ENCODE measurements around the gene TEX19. TPM values are rescaled to one million over a fixed set of nuclear protein-coding genes. Genes with fewer than 3 reads are reported as not detected.
"Not testable (repeated sequence)": the region's sequence is repeated elsewhere in the genome, so short reads cannot be mapped to it uniquely, and the experiment has no call there.

Gene TEX19
- total RNA-seq, 4 donors from 2014 or later = not detected

DNA sequence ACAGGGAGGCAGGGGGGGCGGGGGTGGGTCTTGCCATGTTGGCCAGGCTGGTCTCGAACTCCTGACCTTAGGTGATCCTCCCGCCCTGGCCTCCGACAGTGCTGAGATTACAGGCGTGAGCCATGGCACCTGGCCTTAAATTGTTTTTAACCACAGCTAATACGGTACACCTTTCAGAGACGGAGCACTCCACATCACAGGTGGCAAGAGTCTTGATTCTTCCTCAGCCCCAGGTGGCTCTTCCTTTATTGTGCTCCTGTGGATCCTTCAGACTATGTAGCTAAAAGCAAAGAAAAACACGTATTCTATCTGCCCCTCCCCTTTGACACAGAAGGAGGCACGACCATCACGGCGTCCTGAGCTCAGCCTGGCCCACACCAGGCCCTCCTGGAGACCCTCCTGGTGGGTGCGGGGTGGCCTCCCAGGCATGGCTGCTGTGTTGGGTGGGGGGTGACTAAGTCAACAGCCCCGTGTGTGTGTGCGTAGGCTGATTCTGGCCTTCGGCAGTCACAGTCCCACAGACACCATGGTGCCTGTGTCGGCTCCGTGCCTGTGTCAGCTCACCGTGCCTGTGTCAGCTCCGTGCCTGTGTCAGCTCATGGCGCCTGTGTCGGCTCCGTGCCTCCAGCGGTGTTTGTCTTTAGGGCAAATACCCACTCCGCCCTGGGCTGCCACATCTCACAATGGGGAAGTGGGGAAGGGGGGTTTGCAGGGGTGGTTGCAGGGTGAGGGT, 14.7 kb upstream of the TEX19 start:
- Histone ChIP-seq H3K9me3 (no peaks in the 10 kb centered on the region), H3K27me3 (peaks cover 0 to 8% (median 0%) of the 10 kb centered on the region in 4 donors), H3K36me3 (no peaks in the 10 kb centered on the region), H3K4me3 (no peak overlapping the region), H3K27ac (replicated peaks in 1 of 4) (no peak overlapping the region), H3K4me1 (peaks cover 4 to 5% (median 5%) of the 10 kb centered on the region in 4 donors)
- no peak for DNase-seq (ENCODE audit: extremely low spot score)
- TF ChIP-seq POLR2AphosphoS5 (IDR thresholded peaks at IDR 0.05) = no peak
- TF ChIP-seq EP300 (IDR thresholded peaks at IDR 0.05) = no peak
- TF ChIP-seq, protein P1, sequence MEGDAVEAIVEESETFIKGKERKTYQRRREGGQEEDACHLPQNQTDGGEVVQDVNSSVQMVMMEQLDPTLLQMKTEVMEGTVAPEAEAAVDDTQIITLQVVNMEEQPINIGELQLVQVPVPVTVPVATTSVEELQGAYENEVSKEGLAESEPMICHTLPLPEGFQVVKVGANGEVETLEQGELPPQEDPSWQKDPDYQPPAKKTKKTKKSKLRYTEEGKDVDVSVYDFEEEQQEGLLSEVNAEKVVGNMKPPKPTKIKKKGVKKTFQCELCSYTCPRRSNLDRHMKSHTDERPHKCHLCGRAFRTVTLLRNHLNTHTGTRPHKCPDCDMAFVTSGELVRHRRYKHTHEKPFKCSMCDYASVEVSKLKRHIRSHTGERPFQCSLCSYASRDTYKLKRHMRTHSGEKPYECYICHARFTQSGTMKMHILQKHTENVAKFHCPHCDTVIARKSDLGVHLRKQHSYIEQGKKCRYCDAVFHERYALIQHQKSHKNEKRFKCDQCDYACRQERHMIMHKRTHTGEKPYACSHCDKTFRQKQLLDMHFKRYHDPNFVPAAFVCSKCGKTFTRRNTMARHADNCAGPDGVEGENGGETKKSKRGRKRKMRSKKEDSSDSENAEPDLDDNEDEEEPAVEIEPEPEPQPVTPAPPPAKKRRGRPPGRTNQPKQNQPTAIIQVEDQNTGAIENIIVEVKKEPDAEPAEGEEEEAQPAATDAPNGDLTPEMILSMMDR (IDR thresholded peaks at IDR 0.05) = no peak
- intact Hi-C loops (cut with DNase I) = no loop called here
- WGBS = 84% methylated on average over 12 of the region's 24 CpGs

DNA sequence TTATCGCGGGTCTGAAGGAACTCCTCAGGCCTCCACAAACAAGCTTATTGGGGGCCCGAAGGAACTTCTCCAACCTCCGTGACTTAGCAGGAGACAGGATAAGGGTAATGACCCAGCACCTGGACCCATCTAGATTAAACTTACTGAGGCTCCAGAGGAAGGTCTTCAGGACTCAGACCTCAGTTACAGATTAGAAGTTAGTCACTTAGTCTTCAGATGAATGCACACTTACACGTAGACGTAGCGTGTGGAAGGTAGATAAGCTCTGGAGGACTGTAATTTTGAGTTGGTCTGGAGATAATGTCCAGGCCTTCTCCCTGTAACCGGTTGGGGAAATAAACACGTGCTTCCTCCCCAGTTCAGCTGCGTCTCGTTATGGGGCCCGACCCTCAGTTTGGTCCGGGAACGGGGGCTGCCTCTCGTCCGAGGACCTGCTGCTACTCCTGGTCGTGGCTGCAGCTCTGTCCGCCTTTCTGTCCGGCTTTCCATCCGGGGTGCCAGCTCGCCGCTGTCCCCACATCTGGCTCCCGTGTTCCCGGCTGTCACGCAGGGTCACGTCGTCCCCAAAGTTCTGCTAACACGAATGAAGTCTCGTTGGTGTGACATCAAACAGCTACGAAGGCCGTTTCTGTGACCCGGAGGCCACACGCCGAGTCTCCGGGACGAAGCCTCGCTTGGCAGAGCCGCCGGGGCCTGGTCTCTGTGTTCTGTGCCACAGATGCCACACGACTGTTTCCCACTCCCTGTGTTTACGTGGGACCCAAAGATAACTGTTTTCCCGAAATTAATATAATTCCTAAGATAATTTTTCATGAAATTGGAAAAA, 13.7 kb upstream of the TEX19 start:
- peaks cover 0 to 3% (median 0%) of the 10 kb centered on the region in 4 donors for H3K4me1 ChIP-seq
- H3K4me3 ChIP-seq = no peak overlapping the region
- H3K9me3 ChIP-seq = no peaks in the 10 kb centered on the region
- intact Hi-C loops (cut with DNase I) = no loop called here
- TF ChIP-seq POLR2AphosphoS5 (IDR thresholded peaks at IDR 0.05) = no peak
- TF ChIP-seq EP300 (IDR thresholded peaks at IDR 0.05) = no peak
- no peak for TF ChIP-seq POLR2A (IDR thresholded peaks at IDR 0.05; ENCODE audit: low read depth)
- TF ChIP-seq, protein P1 (IDR thresholded peaks at IDR 0.05) = no peak
- H3K27ac ChIP-seq (replicated peaks in 1 of 4) = no peak overlapping the region
- no peak for DNase-seq (ENCODE audit: extremely low spot score)
- H3K36me3 ChIP-seq = no peaks in the 10 kb centered on the region
- H3K27me3 ChIP-seq = peaks cover 0 to 8% (median 0%) of the 10 kb centered on the region in 4 donors
- WGBS = 90% methylated on average over 39 of the region's 42 CpGs

DNA sequence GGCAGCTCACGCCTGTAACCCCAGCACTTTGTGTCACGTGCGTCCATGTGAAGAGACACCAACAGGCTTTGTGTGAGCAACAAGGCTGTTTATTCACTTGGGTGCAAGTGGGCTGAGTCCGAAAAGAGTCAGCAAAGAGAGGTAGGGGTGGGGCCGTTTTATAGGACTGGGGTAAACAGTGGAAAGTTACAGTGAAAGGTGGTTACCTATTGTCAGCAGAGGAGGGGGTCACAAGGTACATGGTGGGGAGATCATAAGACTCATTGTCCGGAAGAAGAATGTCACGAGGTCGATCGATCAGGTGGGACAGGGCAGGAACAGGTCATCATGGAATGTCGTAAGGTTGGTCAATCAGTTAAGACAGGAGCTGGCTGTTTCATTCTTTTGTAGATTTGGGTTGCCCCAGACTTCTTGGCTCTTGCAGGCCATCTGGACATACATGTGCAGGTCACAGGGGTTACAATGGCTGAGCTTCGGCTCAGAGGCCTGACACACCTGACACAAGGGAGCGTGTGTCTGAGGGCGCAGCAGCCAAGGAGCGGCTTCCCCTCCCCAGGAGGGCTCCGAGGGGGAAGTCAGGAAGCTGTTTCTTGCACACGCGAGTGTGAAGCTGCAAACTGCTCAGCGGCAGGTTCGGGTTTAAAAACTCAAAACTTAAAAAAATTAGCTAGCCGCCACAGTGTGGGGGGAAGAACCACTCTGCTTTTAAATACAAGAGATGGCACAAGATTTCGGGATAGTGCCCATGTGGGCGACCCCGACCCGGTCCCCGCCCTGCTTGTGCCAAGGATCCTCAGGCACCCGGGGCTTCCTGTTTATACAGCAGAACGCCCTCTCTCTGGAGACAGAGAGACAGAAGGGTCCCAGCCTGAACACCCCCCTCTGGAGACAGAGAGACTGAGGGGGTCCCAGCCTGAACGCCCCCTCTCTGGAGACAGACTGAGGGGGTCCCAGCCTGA, 12.4 kb upstream of the TEX19 start:
- Histone ChIP-seq H3K4me1 (peaks cover 0 to 5% (median 3%) of the 10 kb centered on the region in 4 donors), H3K36me3 (no peaks in the 10 kb centered on the region), H3K27me3 (peaks cover 0 to 12% (median 0%) of the 10 kb centered on the region in 4 donors), H3K4me3 (no peak overlapping the region), H3K9me3 (no peaks in the 10 kb centered on the region), H3K27ac (replicated peaks in 1 of 4) (no peak overlapping the region)
- WGBS = 78% methylated on average over 26 of the region's 28 CpGs
- TF ChIP-seq POLR2A (IDR thresholded peaks at IDR 0.05; ENCODE audit: low read depth) (no peak), EP300 (IDR thresholded peaks at IDR 0.05) (no peak)
- intact Hi-C loops (cut with DNase I) = no loop called here
- DNase-seq (ENCODE audit: extremely low spot score) = no peak

DNA sequence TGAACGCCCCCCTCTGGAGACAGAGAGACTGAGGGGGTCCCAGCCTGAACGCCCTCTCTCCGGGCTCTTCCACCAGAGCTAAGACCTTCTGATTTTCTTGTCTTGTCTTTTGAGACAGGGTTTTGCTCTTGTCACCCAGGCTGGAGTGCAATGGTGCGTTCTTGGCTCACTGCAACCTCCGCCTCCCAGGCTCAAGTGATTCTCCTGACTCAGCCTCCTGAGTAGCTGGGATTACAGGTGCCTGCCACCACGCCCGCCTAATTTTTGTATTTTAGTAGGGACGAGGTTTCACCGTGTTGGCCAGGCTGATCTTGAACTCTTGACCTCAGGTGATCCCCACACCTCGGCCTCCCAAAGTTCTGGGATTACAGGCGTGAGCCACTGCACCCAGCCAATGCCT, 11.1 kb upstream of the TEX19 start:
- Histone ChIP-seq H3K27me3 (peaks cover 0 to 17% (median 0%) of the 10 kb centered on the region in 4 donors), H3K4me1 (peaks cover 3 to 12% (median 7%) of the 10 kb centered on the region in 4 donors)
- H3K36me3 ChIP-seq; H3K27ac ChIP-seq (replicated peaks in 1 of 4); DNase-seq (ENCODE audit: extremely low spot score); intact Hi-C loops (cut with DNase I); H3K4me3 ChIP-seq; H3K9me3 ChIP-seq: not testable (repeated sequence)
- 89% methylated on average over 8 of the region's 11 CpGs for WGBS

DNA sequence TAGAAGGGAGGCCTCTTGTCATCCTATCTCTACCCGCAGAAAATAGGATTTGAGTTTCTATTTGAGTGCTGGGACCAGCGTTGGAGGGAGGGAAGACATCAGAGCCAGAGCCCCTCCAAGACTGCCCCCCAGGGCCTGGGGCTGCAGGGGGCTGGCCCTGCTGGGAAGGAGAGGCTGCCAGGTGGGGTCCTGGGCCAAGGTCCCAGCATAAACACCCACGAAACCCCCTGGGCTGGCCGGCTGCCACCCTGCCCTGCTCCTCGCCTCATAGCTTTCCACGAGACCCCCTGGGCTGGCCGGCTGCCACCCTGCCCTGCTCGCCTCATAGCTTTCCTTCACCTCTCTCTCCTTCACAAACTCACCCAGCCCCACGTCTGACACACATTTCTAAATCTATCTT, 10.6 kb upstream of the TEX19 start:
- TF ChIP-seq POLR2A (IDR thresholded peaks at IDR 0.05; ENCODE audit: low read depth) (no peak), POLR2AphosphoS5 (IDR thresholded peaks at IDR 0.05) (no peak), EP300 (IDR thresholded peaks at IDR 0.05) (no peak)
- TF ChIP-seq, protein P1 (IDR thresholded peaks at IDR 0.05) = no peak
- no peaks in the 10 kb centered on the region for H3K9me3 ChIP-seq
- WGBS = 68% methylated on average over 9 of the region's 9 CpGs
- H3K27ac ChIP-seq (replicated peaks in 1 of 4) = no peak overlapping the region
- peaks cover 0 to 17% (median 0%) of the 10 kb centered on the region in 4 donors for H3K27me3 ChIP-seq
- no peak overlapping the region for H3K4me3 ChIP-seq
- peaks cover 3 to 12% (median 7%) of the 10 kb centered on the region in 4 donors for H3K4me1 ChIP-seq
- no peak for DNase-seq (ENCODE audit: extremely low spot score)
- no peaks in the 10 kb centered on the region for H3K36me3 ChIP-seq
- intact Hi-C loops (cut with DNase I) = no loop called here

Data from esophagus muscularis mucosa (tissue), 4 donors.